ENCODE results near the gene PCNX4. TPM values are rescaled to one million over a fixed set of nuclear protein-coding genes. Genes with fewer than 3 reads are reported as not detected.

The PCNX4 gene
- polyA plus RNA-seq, 4 donors = 3.0 to 45.0 (median 9.0) TPM

GRCh38 chr14:60079723-60080122 is 12.0 kb upstream of the PCNX4 start:
- FAIRE-seq (no peak), DNase-seq (no peak)
- Histone ChIP-seq H3K27ac (ENCODE audit: low read depth in 1 of 3, low read length in 2 of 3) (no peak overlapping the region), H3K36me3 (ENCODE audit: control insufficient read depth in 3 of 3, insufficient read depth in 2 of 3, low read depth in 1 of 3, low read length in 3 of 3) (no peaks in the 10 kb centered on the region), H3K9me3 (ENCODE audit: control insufficient read depth in 2 of 2, insufficient read depth in 1 of 2, low read depth in 1 of 2, low read length in 1 of 2) (no peaks in the 10 kb centered on the region), H3K4me1 (ENCODE audit: control insufficient read depth in 3 of 3, insufficient read depth in 2 of 3, low read depth in 1 of 3, low read length in 2 of 3) (no peaks in the 10 kb centered on the region), H3K27me3 (ENCODE audit: control insufficient read depth in 3 of 3, insufficient read depth in 3 of 3, low read length in 3 of 3) (no peaks in the 10 kb centered on the region), H3K4me3 (ENCODE audit: low read depth in 1 of 3, low read length in 3 of 3) (no peak overlapping the region)

GRCh38 chr14:60085085-60085484 is 6.6 kb upstream of the PCNX4 start:
- H3K27me3 ChIP-seq (ENCODE audit: control insufficient read depth in 3 of 3, insufficient read depth in 3 of 3, low read length in 3 of 3) = no peaks in the 10 kb centered on the region
- no peaks in the 10 kb centered on the region for H3K9me3 ChIP-seq (ENCODE audit: control insufficient read depth in 2 of 2, insufficient read depth in 1 of 2, low read depth in 1 of 2, low read length in 1 of 2)
- no peak overlapping the region for H3K4me3 ChIP-seq (ENCODE audit: low read depth in 1 of 3, low read length in 3 of 3)
- DNase-seq (no peak), FAIRE-seq (no peak)
- no peaks in the 10 kb centered on the region for H3K36me3 ChIP-seq (ENCODE audit: control insufficient read depth in 3 of 3, insufficient read depth in 2 of 3, low read depth in 1 of 3, low read length in 3 of 3)
- no peak overlapping the region for H3K27ac ChIP-seq (ENCODE audit: low read depth in 1 of 3, low read length in 2 of 3)
- H3K4me1 ChIP-seq (ENCODE audit: control insufficient read depth in 3 of 3, insufficient read depth in 2 of 3, low read depth in 1 of 3, low read length in 2 of 3) = no peaks in the 10 kb centered on the region

DNA sequence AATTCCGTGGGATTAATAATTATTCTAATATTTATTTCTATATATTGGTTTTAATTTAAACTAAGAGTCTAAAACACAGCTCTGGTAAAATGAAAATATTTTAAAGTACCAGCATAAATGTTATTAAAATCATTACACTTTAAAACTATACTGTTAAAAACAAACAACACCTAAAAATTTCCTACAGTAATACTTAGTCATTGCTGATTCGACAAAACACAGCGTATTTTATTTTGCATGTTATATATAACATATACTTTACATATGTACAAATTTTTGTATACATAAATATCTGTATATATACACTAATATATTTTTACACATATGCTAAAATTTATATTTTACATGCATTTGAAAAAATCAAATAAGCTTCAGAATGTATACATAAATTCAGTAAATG is 6.0 kb upstream of the PCNX4 start:
- no peaks in the 10 kb centered on the region for H3K27me3 ChIP-seq (ENCODE audit: control insufficient read depth in 3 of 3, insufficient read depth in 3 of 3, low read length in 3 of 3)
- FAIRE-seq = peak; percentile 89
- 92 to 98% (median 94%) methylated on average over 3 of the region's 3 CpGs for WGBS, 3 donors

GRCh38 chr14:60087668-60088067 is 4.1 kb upstream of the PCNX4 start:
- Histone ChIP-seq H3K27me3 (ENCODE audit: control insufficient read depth in 3 of 3, insufficient read depth in 3 of 3, low read length in 3 of 3) (no peaks in the 10 kb centered on the region), H3K4me1 (ENCODE audit: control insufficient read depth in 3 of 3, insufficient read depth in 2 of 3, low read depth in 1 of 3, low read length in 2 of 3) (no peaks in the 10 kb centered on the region), H3K4me3 (ENCODE audit: low read depth in 1 of 3, low read length in 3 of 3) (no peak overlapping the region), H3K36me3 (ENCODE audit: control insufficient read depth in 3 of 3, insufficient read depth in 2 of 3, low read depth in 1 of 3, low read length in 3 of 3) (no peaks in the 10 kb centered on the region), H3K9me3 (ENCODE audit: control insufficient read depth in 2 of 2, insufficient read depth in 1 of 2, low read depth in 1 of 2, low read length in 1 of 2) (no peaks in the 10 kb centered on the region), H3K27ac (ENCODE audit: low read depth in 1 of 3, low read length in 2 of 3) (no peak overlapping the region)
- no peak for FAIRE-seq
- WGBS, 3 donors = 85 to 97% (median 90%) methylated on average over 3 of the region's 3 CpGs
- DNase-seq = no peak

More for the DNA sequence above, 6.0 kb upstream of the PCNX4 start:
- no peaks in the 10 kb centered on the region for H3K4me1 ChIP-seq (ENCODE audit: control insufficient read depth in 3 of 3, insufficient read depth in 2 of 3, low read depth in 1 of 3, low read length in 2 of 3)
- no peak overlapping the region for H3K27ac ChIP-seq (ENCODE audit: low read depth in 1 of 3, low read length in 2 of 3)
- no peaks in the 10 kb centered on the region for H3K9me3 ChIP-seq (ENCODE audit: control insufficient read depth in 2 of 2, insufficient read depth in 1 of 2, low read depth in 1 of 2, low read length in 1 of 2)
- H3K36me3 ChIP-seq (ENCODE audit: control insufficient read depth in 3 of 3, insufficient read depth in 2 of 3, low read depth in 1 of 3, low read length in 3 of 3) = no peaks in the 10 kb centered on the region
- no peak for DNase-seq
- no peak overlapping the region for H3K4me3 ChIP-seq (ENCODE audit: low read depth in 1 of 3, low read length in 3 of 3)

DNA sequence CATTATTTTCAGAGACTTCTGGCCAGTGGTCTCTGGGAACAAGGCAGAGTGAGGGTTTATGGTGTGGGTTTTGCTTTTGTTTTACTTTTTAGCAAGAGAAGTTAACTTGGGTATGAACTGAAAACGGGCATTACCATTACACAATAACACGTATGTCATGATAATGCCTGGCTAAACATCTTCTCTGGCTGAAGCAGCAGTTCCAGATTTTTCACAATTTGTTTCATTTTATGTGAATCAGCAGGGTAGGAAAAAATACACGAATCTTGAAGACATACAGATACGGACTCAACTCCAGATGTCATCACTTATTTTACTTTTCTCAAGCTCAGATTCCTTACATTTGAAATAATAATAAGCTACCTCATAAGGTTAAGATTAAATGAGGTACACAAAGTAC is 2.5 kb upstream of the PCNX4 start:
- Histone ChIP-seq H3K9me3 (ENCODE audit: control insufficient read depth in 2 of 2, insufficient read depth in 1 of 2, low read depth in 1 of 2, low read length in 1 of 2) (no peaks in the 10 kb centered on the region), H3K4me1 (ENCODE audit: control insufficient read depth in 3 of 3, insufficient read depth in 2 of 3, low read depth in 1 of 3, low read length in 2 of 3) (peaks cover 0 to 2% (median 0%) of the 10 kb centered on the region in 3 donors), H3K4me3 (ENCODE audit: low read depth in 1 of 3, low read length in 3 of 3) (no peak overlapping the region), H3K27me3 (ENCODE audit: control insufficient read depth in 3 of 3, insufficient read depth in 3 of 3, low read length in 3 of 3) (no peaks in the 10 kb centered on the region), H3K27ac (ENCODE audit: low read depth in 1 of 3, low read length in 2 of 3) (no peak overlapping the region), H3K36me3 (ENCODE audit: control insufficient read depth in 3 of 3, insufficient read depth in 2 of 3, low read depth in 1 of 3, low read length in 3 of 3) (no peaks in the 10 kb centered on the region)
- WGBS, 3 donors = 61 to 79% (median 71%) methylated on average over 4 of the region's 4 CpGs
- FAIRE-seq (no peak), DNase-seq (no peak)

GRCh38 chr14:60090864-60091519 is 731 bp upstream of the PCNX4 start:
- Histone ChIP-seq H3K4me1 (ENCODE audit: control insufficient read depth in 3 of 3, insufficient read depth in 2 of 3, low read depth in 1 of 3, low read length in 2 of 3) (peaks cover 0 to 10% (median 0%) of the 10 kb centered on the region in 3 donors), H3K4me3 (ENCODE audit: low read depth in 1 of 3, low read length in 3 of 3) (peak overlapping the region; percentile 49 to 68 (median 67)), H3K27me3 (ENCODE audit: control insufficient read depth in 3 of 3, insufficient read depth in 3 of 3, low read length in 3 of 3) (no peaks in the 10 kb centered on the region), H3K36me3 (ENCODE audit: control insufficient read depth in 3 of 3, insufficient read depth in 2 of 3, low read depth in 1 of 3, low read length in 3 of 3) (no peaks in the 10 kb centered on the region), H3K27ac (ENCODE audit: low read depth in 1 of 3, low read length in 2 of 3) (peak overlapping the region; percentile 90 to 98 (median 91)), H3K9me3 (ENCODE audit: control insufficient read depth in 2 of 2, insufficient read depth in 1 of 2, low read depth in 1 of 2, low read length in 1 of 2) (no peaks in the 10 kb centered on the region)
- FAIRE-seq (no peak), DNase-seq (peak; percentile 59 to 81)
- WGBS, 3 donors = 8 to 11% (median 10%) methylated on average over 16 of the region's 16 CpGs

DNA sequence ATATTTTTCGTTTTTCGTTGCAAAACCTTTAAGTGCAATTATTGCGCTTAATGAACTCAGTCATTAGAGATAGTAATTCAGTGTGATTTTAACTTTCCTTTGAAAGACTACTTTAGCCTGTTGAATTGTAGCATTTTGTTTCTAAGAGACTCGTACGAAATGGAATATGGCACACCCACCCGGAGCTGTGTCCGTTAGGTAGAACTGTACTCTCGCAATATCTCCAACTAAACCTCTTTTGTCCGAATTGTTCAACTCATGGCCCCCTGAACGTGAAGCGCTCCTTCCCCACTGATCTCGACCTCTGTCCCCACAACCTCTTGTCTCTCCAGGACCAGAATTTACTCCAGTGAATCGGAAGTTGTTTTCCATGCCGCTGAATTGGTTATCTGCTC is 800 bp downstream of the PCNX4 start:
- FAIRE-seq (no peak), DNase-seq (peak; percentile 42 to 58)
- WGBS, 3 donors = 0% methylated on average over 14 of the region's 14 CpGs
- Histone ChIP-seq H3K4me1 (ENCODE audit: control insufficient read depth in 3 of 3, insufficient read depth in 2 of 3, low read depth in 1 of 3, low read length in 2 of 3) (peaks cover 0 to 10% (median 0%) of the 10 kb centered on the region in 3 donors), H3K4me3 (ENCODE audit: low read depth in 1 of 3, low read length in 3 of 3) (peak overlapping the region; percentile 47 to 68 (median 67)), H3K27me3 (ENCODE audit: control insufficient read depth in 3 of 3, insufficient read depth in 3 of 3, low read length in 3 of 3) (no peaks in the 10 kb centered on the region), H3K27ac (ENCODE audit: low read depth in 1 of 3, low read length in 2 of 3) (peak overlapping the region; percentile 90 to 98 (median 91)), H3K9me3 (ENCODE audit: control insufficient read depth in 2 of 2, insufficient read depth in 1 of 2, low read depth in 1 of 2, low read length in 1 of 2) (no peaks in the 10 kb centered on the region), H3K36me3 (ENCODE audit: control insufficient read depth in 3 of 3, insufficient read depth in 2 of 3, low read depth in 1 of 3, low read length in 3 of 3) (no peaks in the 10 kb centered on the region)

- Histone ChIP-seq H3K27me3 (ENCODE audit: control insufficient read depth in 3 of 3, insufficient read depth in 3 of 3, low read length in 3 of 3) (no peaks in the 10 kb centered on the region), H3K4me1 (ENCODE audit: control insufficient read depth in 3 of 3, insufficient read depth in 2 of 3, low read depth in 1 of 3, low read length in 2 of 3) (peaks cover 0 to 10% (median 0%) of the 10 kb centered on the region in 3 donors), H3K27ac (ENCODE audit: low read depth in 1 of 3, low read length in 2 of 3) (peak overlapping the region in 2 of 3 donors; percentile 91 to 98), H3K4me3 (ENCODE audit: low read depth in 1 of 3, low read length in 3 of 3) (peak overlapping the region; percentile 47 to 68 (median 67)), H3K9me3 (ENCODE audit: control insufficient read depth in 2 of 2, insufficient read depth in 1 of 2, low read depth in 1 of 2, low read length in 1 of 2) (no peaks in the 10 kb centered on the region), H3K36me3 (ENCODE audit: control insufficient read depth in 3 of 3, insufficient read depth in 2 of 3, low read depth in 1 of 3, low read length in 3 of 3) (peaks cover 3 to 4% (median 3%) of the 10 kb centered on the region in 3 donors)
- FAIRE-seq = no peak
- 16 to 19% (median 17%) methylated on average over 3 of the region's 3 CpGs for WGBS, 3 donors
- no peak for DNase-seq
These were observed 1.4 kb downstream of the PCNX4 start for GRCh38 chr14:60093080-60093479.

DNA sequence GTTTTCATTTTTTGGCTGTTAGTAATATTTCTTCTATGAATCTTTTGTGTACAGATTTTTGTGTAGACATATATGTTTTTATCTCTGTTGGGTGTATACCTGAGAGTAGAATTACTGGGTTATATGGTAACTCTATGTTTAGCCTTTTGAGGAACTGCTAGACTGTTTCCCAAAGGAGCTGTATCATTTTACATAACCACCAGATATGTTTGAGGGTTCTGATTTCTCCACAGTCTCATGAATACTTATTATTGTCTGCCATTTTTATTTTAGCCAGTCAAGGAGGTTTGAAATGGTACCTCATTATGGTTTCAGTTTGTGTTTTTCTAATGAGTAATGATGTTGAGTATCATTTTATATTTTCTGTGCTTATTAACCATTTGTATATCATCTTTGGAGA is 1.9 kb downstream of the PCNX4 start:
- H3K4me3 ChIP-seq (ENCODE audit: low read depth in 1 of 3, low read length in 3 of 3) = no peak overlapping the region
- no peaks in the 10 kb centered on the region for H3K27me3 ChIP-seq (ENCODE audit: control insufficient read depth in 3 of 3, insufficient read depth in 3 of 3, low read length in 3 of 3)
- DNase-seq (no peak), FAIRE-seq (no peak)
- H3K36me3 ChIP-seq (ENCODE audit: control insufficient read depth in 3 of 3, insufficient read depth in 2 of 3, low read depth in 1 of 3, low read length in 3 of 3) = peaks cover 3 to 6% (median 3%) of the 10 kb centered on the region in 3 donors
- peak overlapping the region in 1 of 3 donors; percentile 91 for H3K27ac ChIP-seq (ENCODE audit: low read depth in 1 of 3, low read length in 2 of 3)
- no peaks in the 10 kb centered on the region for H3K9me3 ChIP-seq (ENCODE audit: control insufficient read depth in 2 of 2, insufficient read depth in 1 of 2, low read depth in 1 of 2, low read length in 1 of 2)
- H3K4me1 ChIP-seq (ENCODE audit: control insufficient read depth in 3 of 3, insufficient read depth in 2 of 3, low read depth in 1 of 3, low read length in 2 of 3) = peaks cover 0 to 10% (median 0%) of the 10 kb centered on the region in 3 donors

Data from small intestine (tissue), 7 donors.